Muscle layer of duodenum (tissue), 2 donors: Measurements from ENCODE around the gene KIR3DL3.
"Not testable (repeated sequence)": the region's sequence is repeated elsewhere in the genome, so short reads cannot be mapped to it uniquely, and the experiment has no call there.

Source experiments
- H3K27ac ChIP-seq: one replicate; pipeline ENCODE4 v1.7.0; 2013; ENCODE audit warnings: mild to moderate bottlenecking, low read length
- H3K27me3 ChIP-seq: one replicate; pipeline ENCODE4 v1.7.0; 2013; ENCODE audit warnings: low read depth, mild to moderate bottlenecking, control low read depth, low read length
- H3K36me3 ChIP-seq, 2 donors: one replicate each; pipeline ENCODE4 v1.7.0; 2013; ENCODE audit warnings: low read length in 2 of 2, control low read depth in 1 of 2, mild to moderate bottlenecking in 1 of 2; ENCODE audit not compliant: insufficient read depth in 2 of 2, control insufficient read depth in 1 of 2
- H3K4me1 ChIP-seq, 2 donors: one replicate each; pipeline ENCODE4 v1.7.0; 2013; ENCODE audit warnings: low read length in 2 of 2, mild to moderate bottlenecking in 2 of 2, control low read depth in 1 of 2, moderate library complexity in 1 of 2; ENCODE audit not compliant: insufficient read depth in 2 of 2, control insufficient read depth in 1 of 2
- H3K4me3 ChIP-seq, 2 donors: one replicate each; pipeline ENCODE4 v1.7.0; 2013; ENCODE audit warnings: low read length in 2 of 2, low read depth in 1 of 2, mild to moderate bottlenecking in 1 of 2
- H3K9me3 ChIP-seq, 2 donors: one replicate each; pipeline ENCODE4 v1.7.0; 2013; ENCODE audit warnings: low read length in 2 of 2, control low read depth in 1 of 2, mild to moderate bottlenecking in 1 of 2; ENCODE audit not compliant: control insufficient read depth in 1 of 2
- donor health status: healthy.

KIR3DL3 gene

DNA sequence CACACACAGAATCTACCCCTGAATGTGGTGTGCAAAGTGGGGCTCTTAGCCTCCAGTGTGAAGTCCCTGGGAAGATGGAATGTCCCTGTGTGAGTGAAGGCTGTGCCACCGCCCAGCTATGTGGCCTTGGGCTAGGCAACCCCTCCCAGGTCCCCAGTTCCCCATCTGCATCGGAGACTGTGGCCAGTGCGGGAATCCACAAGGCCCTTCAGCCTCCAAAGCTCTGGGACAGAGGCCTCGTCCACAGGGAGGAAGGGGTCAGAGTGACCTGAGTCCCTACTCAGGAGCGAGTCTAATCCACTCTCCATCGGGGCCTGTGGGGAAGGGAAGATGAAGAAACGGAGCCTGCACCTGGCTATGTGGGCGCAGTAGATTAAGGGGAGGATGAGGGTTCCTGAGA is 19.3 kb upstream of the KIR3DL3 start:
- Histone ChIP-seq H3K27me3 (no peaks in the 10 kb centered on the region), H3K36me3 (no peaks in the 10 kb centered on the region), H3K27ac (no peak overlapping the region), H3K9me3 (peaks cover 0 to 3% of the 10 kb centered on the region in 2 donors), H3K4me1 (no peaks in the 10 kb centered on the region), H3K4me3 (no peak overlapping the region)

DNA sequence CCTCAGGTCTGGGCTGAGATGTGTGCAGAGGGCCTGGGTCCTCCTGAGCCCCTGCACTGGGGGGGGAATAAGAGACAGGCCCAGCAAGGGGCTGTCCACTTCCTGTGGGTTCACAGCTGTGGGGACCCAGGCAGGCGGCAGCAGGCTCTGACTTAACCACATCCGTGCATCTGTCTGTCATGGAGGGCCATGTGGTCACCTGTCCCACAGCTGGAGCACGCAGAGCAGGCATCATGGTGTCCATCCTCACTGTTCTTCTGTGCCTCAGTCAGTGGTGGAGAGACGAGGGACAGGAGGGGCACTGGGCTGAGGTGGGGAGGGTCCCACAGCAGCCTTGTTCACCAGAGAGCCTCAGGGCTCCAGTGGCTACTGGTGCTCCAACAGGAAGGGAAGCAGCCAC is 16.3 kb upstream of the KIR3DL3 start:
- H3K27me3 ChIP-seq, result no peaks in the 10 kb centered on the region
- H3K9me3 ChIP-seq, result peaks cover 0 to 3% of the 10 kb centered on the region in 2 donors
- no peaks in the 10 kb centered on the region for H3K4me1 ChIP-seq
- H3K4me3 ChIP-seq, result no peak overlapping the region
- no peak overlapping the region for H3K27ac ChIP-seq
- H3K36me3 ChIP-seq, result no peaks in the 10 kb centered on the region

DNA sequence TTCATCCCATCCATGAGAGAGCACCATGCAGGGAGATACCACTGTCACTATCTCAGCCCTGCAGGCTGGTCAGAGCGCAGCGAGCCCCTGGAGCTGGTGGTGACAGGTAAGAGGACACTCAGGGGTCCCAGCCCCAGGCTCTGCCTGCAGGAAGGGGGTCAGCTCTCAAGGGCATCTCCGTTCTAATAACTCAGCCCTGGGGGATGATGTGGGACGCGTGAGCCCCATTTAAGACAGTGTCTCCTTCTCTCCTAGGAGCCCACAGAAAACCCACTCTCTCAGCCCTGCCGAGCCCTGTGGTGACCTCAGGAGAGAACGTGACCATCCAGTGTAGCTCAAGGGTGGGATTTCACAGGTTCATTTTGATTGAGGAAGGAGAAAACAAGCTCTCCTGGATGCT is 15.5 kb upstream of the KIR3DL3 start:
- H3K4me1 ChIP-seq, result no peaks in the 10 kb centered on the region
- no peaks in the 10 kb centered on the region for H3K36me3 ChIP-seq
- no peaks in the 10 kb centered on the region for H3K9me3 ChIP-seq
- no peak overlapping the region for H3K27ac ChIP-seq
- no peaks in the 10 kb centered on the region for H3K27me3 ChIP-seq
- H3K4me3 ChIP-seq, result no peak overlapping the region

DNA sequence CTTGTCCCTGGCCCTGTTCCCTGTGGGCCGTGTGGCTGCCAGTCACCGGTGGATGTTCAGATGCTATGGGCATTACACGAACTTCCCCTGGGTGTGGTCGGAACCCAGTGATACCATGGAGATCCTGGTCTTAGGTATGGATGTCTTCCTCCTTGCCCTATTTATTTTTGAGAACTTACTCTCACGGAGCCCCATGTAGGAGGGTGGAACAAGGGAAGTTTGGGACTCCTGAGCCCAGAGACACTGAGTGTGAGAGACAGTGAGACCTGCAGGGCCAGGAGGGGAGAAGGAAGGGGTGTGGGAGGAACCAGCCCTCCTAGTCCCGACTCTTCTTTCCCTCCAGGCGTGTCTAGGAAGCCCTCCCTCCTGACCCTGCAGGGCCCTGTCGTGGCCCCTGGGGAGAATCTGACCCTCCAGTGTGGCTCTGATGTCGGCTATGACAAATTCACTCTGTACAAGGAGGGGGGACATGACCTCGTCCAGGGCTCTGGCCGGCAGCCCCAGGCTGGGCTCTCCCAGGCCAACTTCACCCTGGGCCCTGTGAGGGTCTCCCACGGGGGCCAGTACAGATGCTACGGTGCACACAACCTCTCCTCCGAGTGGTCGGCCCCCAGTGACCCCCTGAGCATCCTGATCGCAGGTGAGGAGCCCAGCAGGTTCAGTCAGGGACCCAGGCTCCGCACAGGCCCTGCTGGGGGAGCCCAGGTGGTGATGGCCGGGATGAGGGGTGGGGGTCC is 14.9 kb upstream of the KIR3DL3 start:
- Histone ChIP-seq H3K4me1 (no peaks in the 10 kb centered on the region), H3K9me3 (no peaks in the 10 kb centered on the region), H3K27ac (no peak overlapping the region), H3K27me3 (no peaks in the 10 kb centered on the region), H3K4me3 (no peak overlapping the region), H3K36me3 (no peaks in the 10 kb centered on the region)

DNA sequence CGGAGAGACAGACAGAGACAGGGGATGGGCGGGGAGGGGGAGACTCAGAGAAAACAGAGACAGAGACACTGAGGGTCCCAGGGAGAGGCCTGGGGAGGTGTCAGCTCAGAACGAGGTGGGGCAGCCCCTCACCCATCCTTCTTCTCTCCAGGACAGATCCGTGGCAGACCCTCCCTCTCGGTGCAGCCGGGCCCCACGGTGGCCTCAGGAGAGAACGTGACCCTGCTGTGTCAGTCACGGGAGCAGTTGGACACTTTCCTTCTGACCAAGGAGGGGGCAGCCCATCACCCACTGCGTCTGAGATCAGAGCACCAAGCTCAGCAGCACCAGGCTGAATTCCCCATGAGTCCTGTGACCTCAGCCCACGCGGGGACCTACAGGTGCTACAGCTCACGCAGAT is 14.3 kb upstream of the KIR3DL3 start:
- not testable (repeated sequence) for H3K36me3 ChIP-seq, H3K27ac ChIP-seq, H3K27me3 ChIP-seq, H3K4me1 ChIP-seq, H3K4me3 ChIP-seq, H3K9me3 ChIP-seq

DNA sequence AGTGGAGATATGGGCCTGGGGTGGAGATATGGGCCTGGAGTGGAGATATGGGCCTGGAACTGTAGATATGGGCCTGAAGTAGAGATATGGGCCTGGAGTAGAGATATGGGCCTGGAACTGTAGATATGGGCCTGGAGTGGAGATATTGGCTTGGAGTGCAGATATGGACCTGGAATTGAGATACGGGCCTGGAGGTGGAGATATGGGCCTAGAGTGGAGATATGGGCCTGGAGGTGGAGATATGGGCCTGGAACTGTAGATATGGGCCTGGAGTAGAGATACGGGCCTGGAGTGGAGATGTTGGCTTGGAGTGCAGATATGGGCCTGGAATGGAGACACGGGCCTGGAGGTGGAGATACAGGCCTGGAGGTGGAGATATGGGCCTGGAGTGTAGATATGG is 402 bp downstream of the KIR3DL3 start:
- Histone ChIP-seq H3K27me3 (no peaks in the 10 kb centered on the region), H3K4me3 (no peak overlapping the region), H3K4me1 (no peaks in the 10 kb centered on the region), H3K27ac (no peak overlapping the region), H3K36me3 (no peaks in the 10 kb centered on the region), H3K9me3 (peaks cover 7 to 21% of the 10 kb centered on the region in 2 donors)

DNA sequence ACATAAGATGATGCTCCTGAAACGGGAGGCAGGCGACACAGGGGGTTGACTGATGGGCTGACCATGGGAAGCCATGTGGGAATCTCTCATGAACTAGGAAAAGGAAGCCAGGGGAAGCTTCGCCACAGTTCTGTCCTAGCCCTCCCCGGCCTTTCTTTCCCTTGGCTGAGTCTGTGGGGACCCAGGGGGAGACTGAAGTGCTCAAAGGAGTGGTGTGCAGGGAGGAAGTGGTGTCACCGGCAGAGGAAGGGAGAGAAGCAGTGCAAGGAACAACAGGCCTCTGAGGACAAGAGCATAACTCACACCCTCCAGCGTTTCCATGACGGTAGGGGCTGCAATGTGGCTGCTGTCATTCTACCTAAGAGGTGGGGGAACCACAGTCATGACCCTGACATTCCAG is 1.1 kb downstream of the KIR3DL3 start:
- Histone ChIP-seq H3K4me1 (no peaks in the 10 kb centered on the region), H3K4me3 (no peak overlapping the region), H3K27me3 (no peaks in the 10 kb centered on the region), H3K27ac (no peak overlapping the region), H3K9me3 (peaks cover 7 to 16% of the 10 kb centered on the region in 2 donors), H3K36me3 (no peaks in the 10 kb centered on the region)

DNA sequence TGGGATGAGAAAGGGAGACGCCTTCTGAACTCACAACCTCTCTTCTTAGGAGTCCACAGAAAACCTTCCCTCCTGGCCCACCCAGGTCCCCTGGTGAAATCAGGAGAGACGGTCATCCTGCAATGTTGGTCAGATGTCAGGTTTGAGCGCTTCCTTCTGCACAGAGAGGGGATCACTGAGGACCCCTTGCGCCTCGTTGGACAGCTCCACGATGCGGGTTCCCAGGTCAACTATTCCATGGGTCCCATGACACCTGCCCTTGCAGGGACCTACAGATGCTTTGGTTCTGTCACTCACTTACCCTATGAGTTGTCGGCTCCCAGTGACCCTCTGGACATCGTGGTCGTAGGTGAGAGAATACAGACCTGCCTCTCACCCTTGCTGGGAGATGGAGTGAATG is 3.3 kb downstream of the KIR3DL3 start:
- no peaks in the 10 kb centered on the region for H3K27me3 ChIP-seq
- no peaks in the 10 kb centered on the region for H3K4me1 ChIP-seq
- no peak overlapping the region for H3K27ac ChIP-seq
- no peak overlapping the region for H3K4me3 ChIP-seq
- H3K36me3 ChIP-seq, result no peaks in the 10 kb centered on the region
- no peaks in the 10 kb centered on the region for H3K9me3 ChIP-seq

DNA sequence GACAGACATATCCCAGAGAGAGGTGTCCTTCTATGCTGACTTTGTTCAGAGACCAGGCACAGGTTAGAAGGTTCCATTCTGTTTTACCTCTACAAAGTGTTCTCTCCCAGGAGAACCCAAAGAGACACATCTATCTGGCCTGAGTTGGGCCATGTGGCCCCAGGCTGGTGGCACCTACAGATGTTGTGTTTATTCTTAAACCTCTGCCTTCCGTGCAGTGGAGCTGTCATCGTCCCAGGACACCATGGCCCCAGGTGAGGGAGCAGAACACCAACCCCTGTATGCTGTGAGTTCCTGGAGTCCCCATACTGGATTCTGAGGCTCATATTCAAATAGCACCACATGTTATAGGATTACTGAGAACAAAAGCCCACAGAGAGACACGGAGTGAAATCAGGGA is 3.9 kb downstream of the KIR3DL3 start:
- H3K4me1 ChIP-seq, result no peaks in the 10 kb centered on the region
- no peak overlapping the region for H3K27ac ChIP-seq
- no peaks in the 10 kb centered on the region for H3K27me3 ChIP-seq
- no peaks in the 10 kb centered on the region for H3K9me3 ChIP-seq
- H3K4me3 ChIP-seq, result no peak overlapping the region
- no peaks in the 10 kb centered on the region for H3K36me3 ChIP-seq

DNA sequence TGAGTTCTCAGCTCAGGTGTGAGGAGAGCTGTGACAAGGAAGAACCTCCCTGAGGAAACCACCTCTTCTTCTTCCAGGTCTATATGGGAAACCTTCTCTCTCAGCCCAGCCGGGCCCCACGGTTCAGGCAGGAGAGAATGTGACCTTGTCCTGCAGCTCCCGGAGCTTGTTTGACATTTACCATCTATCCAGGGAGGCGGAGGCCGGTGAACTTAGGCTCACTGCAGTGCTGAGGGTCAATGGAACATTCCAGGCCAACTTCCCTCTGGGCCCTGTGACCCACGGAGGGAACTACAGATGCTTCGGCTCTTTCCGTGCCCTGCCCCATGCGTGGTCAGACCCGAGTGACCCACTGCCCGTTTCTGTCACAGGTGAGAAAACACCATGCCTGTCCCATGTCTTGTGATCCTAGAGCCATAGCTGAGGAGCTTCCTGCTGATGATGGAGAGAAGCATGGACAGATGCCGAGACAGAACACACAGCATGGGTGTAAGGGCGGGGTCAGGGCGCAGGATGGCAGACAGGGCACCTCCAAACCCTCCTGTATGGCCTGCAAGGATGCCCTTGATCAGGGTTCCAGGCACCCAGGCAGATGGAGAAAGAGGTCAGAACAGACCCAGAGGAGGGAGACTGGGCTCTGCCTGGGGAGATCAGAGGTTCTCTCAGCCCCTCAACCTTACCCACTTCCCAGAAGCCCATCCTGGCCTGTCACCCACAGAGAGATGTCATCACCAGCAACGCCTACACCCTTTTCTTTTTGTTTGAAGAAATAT is 5.4 kb downstream of the KIR3DL3 start:
- Histone ChIP-seq H3K4me3 (no peak overlapping the region), H3K36me3 (no peaks in the 10 kb centered on the region), H3K9me3 (peaks cover 0 to 3% of the 10 kb centered on the region in 2 donors), H3K27me3 (no peaks in the 10 kb centered on the region), H3K27ac (no peak overlapping the region), H3K4me1 (no peaks in the 10 kb centered on the region)

DNA sequence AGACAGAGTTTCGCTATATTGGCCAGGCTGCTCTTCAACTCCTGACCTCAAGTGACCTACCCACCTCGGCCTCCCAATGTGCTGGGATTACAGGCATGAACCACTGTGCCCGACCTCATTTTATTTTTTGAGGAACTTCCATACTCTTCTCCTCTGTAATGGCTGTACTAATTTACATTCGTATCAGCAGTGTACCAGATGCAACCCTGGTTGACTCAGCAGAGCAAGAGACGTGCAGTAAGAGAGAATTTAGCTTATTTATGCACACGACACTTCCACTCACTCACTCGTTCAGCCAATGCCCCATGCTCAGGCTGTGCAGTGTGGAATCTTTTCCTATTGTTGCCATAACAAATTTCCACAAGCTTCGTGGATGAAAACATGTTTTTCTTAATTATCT is 6.9 kb downstream of the KIR3DL3 start:
- no peaks in the 10 kb centered on the region for H3K4me1 ChIP-seq
- no peaks in the 10 kb centered on the region for H3K36me3 ChIP-seq
- H3K4me3 ChIP-seq, result no peak overlapping the region
- peaks cover 0 to 4% of the 10 kb centered on the region in 2 donors for H3K9me3 ChIP-seq
- no peak overlapping the region for H3K27ac ChIP-seq
- no peaks in the 10 kb centered on the region for H3K27me3 ChIP-seq

DNA sequence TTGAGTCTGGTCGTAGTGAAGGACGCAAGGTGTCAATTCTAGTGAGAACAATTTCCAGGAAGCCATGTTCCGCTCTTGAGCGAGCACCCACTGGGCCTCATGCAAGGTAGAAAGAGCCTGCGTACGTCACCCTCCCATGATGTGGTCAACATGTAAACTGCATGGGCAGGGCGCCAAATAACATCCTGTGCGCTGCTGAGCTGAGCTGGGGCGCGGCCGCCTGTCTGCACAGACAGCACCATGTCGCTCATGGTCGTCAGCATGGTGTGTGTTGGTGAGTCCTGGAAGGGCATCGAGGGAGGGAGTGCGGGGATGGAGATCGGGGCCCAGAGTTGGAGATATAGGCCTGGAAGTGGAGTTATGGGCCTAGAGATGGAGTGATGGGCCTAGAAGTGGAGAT is 14.1 kb downstream of the KIR3DL3 start, which contains the start of gene KIR2DL3:
Gene KIR2DL3 (plus strand): TSS at position 208 of the 400 bp plus-strand sequence. CDS start 33 bp downstream, at position 241.
- not testable (repeated sequence) for H3K4me3 ChIP-seq, H3K36me3 ChIP-seq, H3K9me3 ChIP-seq, H3K27ac ChIP-seq, H3K27me3 ChIP-seq, H3K4me1 ChIP-seq
